Measurements from ENCODE around the gene UQCC2.

GRCh38 chr6:33659986-33660385, 51.5 kb downstream of the UQCC2 start:
- TF ChIP-seq EZH2phosphoT487 (IDR thresholded peaks at IDR 0.05; ENCODE audit: insufficient read depth, low read depth) (no peak), EZH2 (IDR thresholded peaks at IDR 0.05; ENCODE audit: insufficient read depth, poor library complexity, severe bottlenecking) (no peak)

Data from GM23248 (cell line).